HG03039 (cell line): ENCODE measurements around the gene IDH1.
"Not testable (repeated sequence)": the region's sequence is repeated elsewhere in the genome, so short reads cannot be mapped to it uniquely, and the experiment has no call there.

ENCODE experiments used
- ATAC-seq: cut with Tn5 transposase; IDR thresholded peaks from one replicate; pipeline ENCODE4 v1.9.1; 2021; ENCODE audit warnings: mild to moderate bottlenecking, moderate library complexity; ENCODE audit not compliant: unreplicated experiment

The IDH1 gene

GRCh38 chr2:208254871-208255556, at the start of gene IDH1:
IDH1 (minus strand) TSS chr2:208255071; CDS start chr2:208251551, 3,520 bp downstream.
- peak; percentile 72 for ATAC-seq

DNA sequence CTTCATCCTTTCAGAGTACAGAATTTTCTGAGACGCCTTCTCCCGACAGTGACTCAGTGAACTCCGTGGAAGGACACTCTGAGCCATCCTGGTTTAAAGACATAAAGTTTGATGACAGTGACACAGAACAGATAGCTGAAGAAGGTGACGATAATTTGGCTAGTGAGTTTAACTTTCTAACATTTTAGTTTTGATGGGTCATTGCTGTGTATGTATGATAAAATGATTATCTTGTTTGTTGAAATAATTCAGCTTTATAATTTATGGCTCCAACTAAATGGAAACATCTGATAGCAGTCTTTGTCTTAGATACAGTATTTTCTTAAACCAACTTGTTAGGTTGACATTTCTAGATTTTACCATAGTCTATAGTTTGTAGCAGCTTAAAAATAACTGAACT, 49.3 kb upstream of the IDH1 start:
- ATAC-seq, result no peak

DNA sequence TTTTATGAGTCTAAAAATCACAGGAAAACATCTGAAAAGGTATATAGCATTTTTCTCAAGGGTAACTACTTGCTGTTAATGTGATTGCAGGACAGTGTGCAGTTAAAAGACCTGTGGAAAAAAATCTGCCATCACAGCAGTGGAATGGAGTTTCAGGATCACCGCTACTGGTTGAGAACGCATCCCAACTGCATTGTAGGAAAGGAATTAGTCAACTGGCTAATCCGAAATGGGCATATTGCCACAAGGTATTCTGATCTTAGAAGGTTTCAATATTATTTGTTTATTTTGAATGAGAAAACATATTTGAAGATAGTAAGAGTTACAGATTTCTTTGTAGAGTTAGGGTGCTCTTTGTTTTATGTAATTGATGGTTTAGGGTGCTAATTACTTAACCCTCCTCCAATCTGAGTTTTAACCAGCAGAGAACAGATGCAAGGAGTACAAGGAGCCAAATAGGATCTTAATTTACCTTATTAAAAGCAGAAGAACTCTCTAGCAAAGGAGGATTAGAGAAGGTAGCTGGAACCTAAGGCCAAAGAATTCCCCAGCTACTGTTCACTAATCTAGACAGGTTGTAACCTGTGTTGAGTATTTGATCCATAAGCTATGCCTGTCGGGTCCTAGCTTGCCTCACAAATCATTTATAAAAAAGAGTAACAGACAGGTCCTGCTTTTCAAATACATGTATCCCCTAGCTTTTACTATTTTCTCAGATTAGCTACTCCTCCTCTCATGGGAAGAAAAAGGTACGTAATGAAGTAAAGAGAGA, 46.2 kb upstream of the IDH1 start:
- ATAC-seq, result no peak

GRCh38 chr2:208297961-208298360, 43.1 kb upstream of the IDH1 start:
- ATAC-seq, result no peak

GRCh38 chr2:208296610-208297009, 41.7 kb upstream of the IDH1 start:
- ATAC-seq, result no peak

DNA sequence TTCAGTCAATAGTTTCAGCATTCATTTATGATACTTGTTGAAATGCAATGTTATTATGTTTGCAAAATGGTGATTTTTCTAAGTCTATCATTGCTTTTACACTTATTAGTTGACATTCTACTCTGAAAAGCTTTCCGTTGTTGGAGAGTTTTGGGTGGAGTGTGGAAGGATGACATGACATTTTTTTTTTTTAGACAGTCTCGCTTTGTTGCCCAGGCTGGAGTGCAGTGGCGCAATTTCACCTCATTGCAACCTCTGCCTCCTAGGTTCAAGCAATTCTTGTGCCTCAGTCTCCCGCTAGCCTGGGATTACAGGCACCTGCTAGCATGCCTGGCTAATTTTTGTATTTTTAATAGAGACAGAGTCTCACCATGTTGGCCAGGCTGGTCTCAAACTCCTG, 41.0 kb upstream of the IDH1 start:
- ATAC-seq, result no peak

DNA sequence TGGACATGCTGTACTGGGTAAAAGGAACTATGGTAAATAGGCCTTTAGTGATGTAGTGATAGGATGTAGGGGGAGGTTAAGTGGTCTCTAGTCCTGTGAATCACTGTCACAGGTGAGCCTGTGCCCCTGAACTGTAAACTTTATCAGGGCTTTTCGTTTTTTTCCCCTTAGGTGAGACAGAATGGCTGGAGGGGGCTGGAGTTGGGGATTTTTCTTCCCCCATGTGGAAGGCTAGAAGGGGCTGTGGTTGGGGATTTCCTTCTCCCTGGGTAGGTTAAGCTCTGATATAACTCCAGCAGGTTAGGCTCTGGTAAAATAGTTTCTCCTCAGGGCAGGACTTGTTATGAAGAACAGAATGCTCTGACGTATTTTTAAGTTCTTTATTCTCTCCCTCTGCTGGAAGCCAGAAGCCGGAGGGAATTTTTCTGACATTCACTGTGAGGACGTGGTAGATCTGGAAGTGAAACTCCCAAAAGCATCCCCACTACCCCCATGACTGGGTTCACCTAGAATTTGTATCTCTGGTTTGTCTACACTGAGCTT, 39.7 kb upstream of the IDH1 start:
- ATAC-seq, result peak; percentile 66

DNA sequence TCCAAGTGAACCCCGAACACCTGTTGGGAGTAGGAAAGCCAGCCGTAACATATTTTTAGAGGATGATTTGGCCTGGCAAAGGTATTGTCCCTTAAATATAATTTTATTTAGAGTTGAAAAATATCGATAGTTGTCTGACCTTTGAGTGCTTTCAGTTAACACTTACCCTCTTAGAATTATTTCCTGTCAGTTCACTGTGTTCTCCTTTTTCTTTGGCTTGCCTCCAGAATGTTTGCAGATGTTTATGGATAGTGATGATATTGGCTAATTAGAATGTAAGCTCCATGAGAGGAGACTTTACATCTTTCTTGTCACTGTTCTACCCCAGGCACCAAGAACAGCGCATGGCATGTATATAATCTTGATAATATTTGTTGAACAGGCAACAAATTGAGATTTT, 31.0 kb upstream of the IDH1 start:
- ATAC-seq, result no peak

- ATAC-seq, result peak; percentile 80
Observed at GRCh38 chr2:208280933-208281332, 26.1 kb upstream of the IDH1 start.

DNA sequence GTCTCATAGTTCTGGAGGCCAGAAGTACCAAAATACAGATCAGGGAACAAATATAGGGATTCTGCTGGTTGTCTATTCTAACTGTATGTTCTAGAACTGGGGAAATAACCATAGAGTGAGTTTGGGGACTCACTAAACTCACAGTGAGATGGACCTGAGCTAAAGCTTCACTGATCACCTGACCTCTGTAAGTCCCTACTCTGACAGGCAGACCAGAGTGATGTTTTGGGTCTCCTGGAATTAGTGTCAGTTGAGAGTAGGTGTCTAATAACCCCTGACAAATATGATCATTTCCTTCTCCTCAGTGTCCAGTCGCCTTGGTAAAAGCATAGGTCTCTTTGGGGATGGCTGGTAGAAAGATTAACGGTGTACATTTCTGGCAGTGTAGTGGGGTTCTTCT, 25.4 kb upstream of the IDH1 start:
- ATAC-seq, result no peak

DNA sequence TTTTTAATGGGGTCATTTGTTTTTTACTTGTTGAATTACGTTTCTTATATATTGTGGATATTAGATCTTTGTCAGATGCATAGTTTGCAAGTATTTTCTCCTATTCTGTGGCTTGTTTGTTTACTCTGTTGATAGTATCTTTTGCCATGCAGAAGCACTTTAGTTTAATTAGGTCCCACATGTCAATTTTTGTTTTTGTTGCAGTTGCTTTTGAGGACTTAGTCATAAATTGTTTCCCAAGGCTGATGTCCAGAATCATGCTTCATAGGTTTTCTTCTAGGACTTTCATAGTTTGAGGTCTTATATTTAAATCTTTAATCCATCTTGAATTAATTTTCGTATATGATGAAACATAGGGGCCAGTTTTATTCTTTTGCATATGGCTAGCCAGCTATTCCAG, 24.4 kb upstream of the IDH1 start:
- ATAC-seq, result no peak

GRCh38 chr2:208278549-208278948, 23.7 kb upstream of the IDH1 start:
- no peak for ATAC-seq

DNA sequence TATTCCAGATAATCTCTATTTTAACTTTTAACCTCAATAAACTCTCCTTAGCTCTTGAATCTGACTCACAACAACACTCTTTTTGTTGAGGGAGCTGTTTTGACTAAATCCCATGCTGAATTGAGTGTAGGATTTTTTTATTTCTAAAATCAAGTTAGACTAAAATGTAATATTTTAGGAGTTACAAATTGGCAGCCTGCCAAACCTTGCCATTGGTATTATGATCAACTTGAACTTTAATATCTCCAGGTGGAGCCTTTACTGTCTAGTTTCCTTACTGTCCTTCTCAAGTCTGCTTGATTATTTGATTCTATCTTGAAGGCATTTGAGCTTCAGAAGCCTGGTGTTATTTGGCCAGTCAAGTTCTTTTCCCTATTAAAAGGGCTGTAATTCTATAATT, 19.9 kb upstream of the IDH1 start:
- ATAC-seq, result no peak

DNA sequence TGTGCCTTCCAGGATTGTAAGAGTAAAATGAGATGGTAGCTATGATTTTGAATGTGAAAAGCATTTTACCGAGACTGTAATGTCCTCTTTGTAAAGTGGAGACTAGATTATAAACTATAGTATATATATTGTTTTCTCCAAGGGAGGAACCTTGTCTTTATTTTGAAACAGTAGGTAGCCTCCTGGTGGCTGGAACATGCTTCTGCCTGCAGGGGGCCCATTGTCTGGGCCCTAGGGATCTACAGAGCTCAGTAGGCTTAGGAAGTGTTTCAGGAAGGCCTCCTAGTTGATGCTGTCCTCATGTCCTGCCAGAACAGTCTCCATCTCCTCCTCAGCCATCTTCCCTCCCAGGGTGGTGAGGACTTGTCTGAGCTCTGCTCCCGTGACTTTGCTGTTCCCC, 14.2 kb upstream of the IDH1 start:
- no peak for ATAC-seq

DNA sequence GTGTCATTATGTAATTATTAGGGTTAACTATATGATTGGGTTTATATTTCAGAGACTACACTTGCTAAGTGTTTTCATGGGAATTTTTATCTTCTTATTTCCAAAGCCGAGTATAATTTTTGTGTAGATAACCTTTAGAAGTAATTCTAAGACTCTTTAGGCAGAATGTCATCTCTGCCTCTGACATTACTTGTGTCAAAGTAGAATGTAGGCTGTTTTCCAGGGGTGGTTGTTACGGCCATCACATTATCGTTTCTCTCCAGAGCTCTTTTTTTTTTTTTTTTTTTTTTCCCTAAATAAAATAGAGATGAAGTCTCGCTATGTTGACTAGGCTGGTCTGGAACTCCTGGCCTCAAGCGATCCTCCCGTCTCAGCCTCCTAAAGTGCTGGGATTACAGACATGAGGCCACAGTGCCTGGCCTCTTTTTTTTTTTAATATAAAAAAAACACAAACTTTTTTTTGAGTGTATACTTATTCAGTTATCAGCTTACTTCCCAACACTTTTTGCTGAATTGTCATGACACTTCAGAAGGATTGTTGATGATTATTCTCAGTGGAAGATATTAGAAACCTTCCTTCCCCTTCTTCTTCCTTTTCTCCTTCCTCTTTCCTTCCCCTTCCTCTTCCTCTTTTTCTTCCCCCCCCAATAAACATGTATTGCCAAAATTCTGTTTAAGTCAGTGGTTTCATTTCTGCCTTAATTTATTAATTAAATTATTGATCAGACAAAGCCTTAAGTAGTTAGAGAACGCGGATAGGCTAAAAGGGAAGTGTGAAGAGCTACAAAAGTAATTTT, 13.5 kb upstream of the IDH1 start:
- no peak for ATAC-seq

DNA sequence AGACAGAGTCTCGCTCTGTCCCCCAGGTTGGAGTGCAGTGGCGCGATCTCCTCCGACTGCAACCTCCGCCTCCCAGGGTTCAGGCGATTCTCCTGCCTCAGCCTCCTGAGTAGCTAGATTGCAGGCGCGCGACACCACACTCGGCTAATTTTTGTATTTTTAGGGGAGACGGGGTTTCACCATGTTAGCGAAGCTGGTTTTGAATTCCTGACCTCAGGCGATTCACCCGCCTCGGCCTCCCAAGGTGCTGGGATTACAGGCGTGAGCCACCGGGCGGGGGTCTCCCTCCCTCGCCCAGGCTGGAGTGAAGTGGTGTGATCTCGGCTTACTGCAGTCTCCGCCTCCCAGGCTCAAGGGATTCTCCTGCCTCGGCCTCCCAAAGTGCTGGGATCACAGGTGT, 12.7 kb upstream of the IDH1 start:
- ATAC-seq, result not testable (repeated sequence)

GRCh38 chr2:208266936-208267335, 12.1 kb upstream of the IDH1 start:
- ATAC-seq, result no peak

- peak; percentile 4 for ATAC-seq
Observed at GRCh38 chr2:208266553-208266893, 11.7 kb upstream of the IDH1 start.

DNA sequence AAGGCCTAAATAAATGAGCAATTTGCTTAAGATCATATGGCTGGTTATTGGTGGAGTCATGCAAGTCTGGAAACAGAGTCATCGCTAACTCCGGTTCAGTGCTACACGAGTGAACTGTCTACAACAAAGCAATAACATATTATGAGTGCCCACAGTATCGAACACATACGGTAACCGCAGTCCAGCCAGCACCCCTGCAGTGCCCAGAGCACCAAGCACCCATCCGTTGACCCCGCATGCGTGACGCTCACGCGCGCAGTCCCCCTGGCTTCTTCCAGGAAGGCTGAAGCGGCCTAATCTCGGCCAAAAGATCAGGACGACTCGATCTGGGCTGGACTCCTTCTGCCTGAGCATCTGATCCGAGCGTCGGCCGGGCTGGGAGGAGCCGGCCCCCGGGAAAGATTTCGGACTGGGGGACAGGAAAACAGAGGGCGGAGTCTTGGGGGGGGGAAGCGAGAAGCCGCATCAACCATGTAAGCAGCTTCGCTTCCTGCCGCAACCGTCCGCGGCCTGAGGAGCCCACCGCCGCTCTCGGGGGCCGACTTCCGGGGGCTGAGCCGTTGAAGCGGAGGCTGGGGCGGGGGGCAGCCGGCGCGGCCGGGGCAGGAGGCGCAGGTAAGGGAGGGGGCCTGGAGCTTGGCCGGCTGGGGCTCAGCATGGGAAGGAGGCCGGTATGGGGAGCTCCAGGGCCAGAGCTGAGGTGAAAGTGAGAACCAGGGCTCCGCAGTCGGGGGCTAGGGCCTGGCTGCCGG, 11.1 kb upstream of the IDH1 start, which contains the start of gene PIKFYVE:
TSS of gene PIKFYVE (plus strand) at position 455 of the 752 bp plus-strand sequence. CDS start 5,265 bp downstream, outside the sequence.
- peak; percentile 79 for ATAC-seq

- ATAC-seq, result peak; percentile 32
Observed at GRCh38 chr2:208265371-208265800, 10.5 kb upstream of the IDH1 start.
